SU-DHL-6 (cell line): ENCODE data around the gene TRPV5.

Source experiments
- H2AFZ ChIP-seq: fragments of 200-600 bp; sonication (generic); 2 replicates; pipeline ENCODE4 v1.6.1; 2014; ENCODE audit warnings: low read depth, mild to moderate bottlenecking, moderate library complexity, mixed read lengths, antibody characterized with exemption, low read length; ENCODE audit not compliant: severe bottlenecking
- H3F3A ChIP-seq: fragments of 200-600 bp; shearing (Covaris generic); 2 replicates; pipeline ENCODE4 v1.6.0; 2016; ENCODE audit warnings: antibody characterized with exemption, mild to moderate bottlenecking; ENCODE audit not compliant: insufficient read depth
- H3K27ac ChIP-seq: fragments of 200-600 bp; sonication (generic); 2 replicates; pipeline ENCODE4 v1.5.1; 2016; ENCODE audit warnings: low read depth, mild to moderate bottlenecking, low read length, moderate library complexity, mixed read lengths
- H3K27me3 ChIP-seq: fragments of 200-600 bp; sonication (generic), shearing (Covaris generic); 2 replicates; pipeline ENCODE4 v1.6.0; 2014; ENCODE audit warnings: mild to moderate bottlenecking, low read length
- H3K36me3 ChIP-seq: fragments of 200-600 bp; sonication (generic); 2 replicates; pipeline ENCODE4 v1.6.1; 2014; ENCODE audit warnings: mild to moderate bottlenecking, low read length, mixed read lengths
- H3K4me2 ChIP-seq: fragments of 300-600, 200-600 bp; shearing (Covaris generic), sonication (generic); 2 replicates; pipeline ENCODE4 v1.6.0; 2014; ENCODE audit warnings: low read length, low read depth, mild to moderate bottlenecking; ENCODE audit not compliant: poor library complexity, severe bottlenecking
- H3K4me3 ChIP-seq: fragments of 200-600 bp; sonication (generic); 2 replicates; pipeline ENCODE4 v1.5.1; 2014; ENCODE audit warnings: antibody characterized with exemption, low read length, mild to moderate bottlenecking, mixed read lengths; ENCODE audit not compliant: insufficient read depth, poor library complexity, severe bottlenecking
- H3K79me2 ChIP-seq: fragments of 200-600 bp; sonication (generic); 2 replicates; pipeline ENCODE4 v1.6.1; 2014; ENCODE audit warnings: mild to moderate bottlenecking, low read length, moderate library complexity; ENCODE audit not compliant: insufficient read depth
- H3K9ac ChIP-seq: fragments of 200-600 bp; sonication (generic); 2 replicates; pipeline ENCODE4 v1.7.0; 2014; ENCODE audit warnings: mild to moderate bottlenecking, low read length
- H3K9me2 ChIP-seq: fragments of 200-600 bp; sonication (generic); replicated peaks from 2 replicates; pipeline ENCODE4 v1.6.1; 2014; ENCODE audit warnings: low read length; ENCODE audit not compliant: insufficient read depth
- H3K9me3 ChIP-seq: fragments of 200-600 bp; sonication (generic); 2 replicates; pipeline ENCODE4 v1.6.1; 2014; ENCODE audit warnings: low read length, mixed read lengths; ENCODE audit not compliant: insufficient read depth
- H4K20me1 ChIP-seq: fragments of 200-600 bp; sonication (generic); 2 replicates; pipeline ENCODE4 v1.6.1; 2014; ENCODE audit warnings: low read depth, mild to moderate bottlenecking, antibody characterized with exemption, low read length, moderate library complexity, mixed read lengths
- CTCF ChIP-seq: fragments of 200-600 bp; sonication (generic); IDR thresholded peaks from one replicate; pipeline ENCODE4 v1.5.1; 2017; ENCODE audit warnings: antibody characterized with exemption, mild to moderate bottlenecking, low read length, moderate library complexity; ENCODE audit not compliant: insufficient read depth, poor library complexity, severe bottlenecking
- EZH2phosphoT487 ChIP-seq: fragments of 200-600 bp; sonication (generic), shearing (Covaris generic); conservative IDR thresholded peaks from 2 replicates; pipeline ENCODE4 v1.6.1; 2018; ENCODE audit warnings: mild to moderate bottlenecking, antibody characterized with exemption, low read length, moderate library complexity, mixed read lengths

Gene TRPV5

GRCh38 chr7:142875456-142875855, 58.1 kb downstream of the TRPV5 start:
- Histone ChIP-seq H4K20me1 (no peaks in the 10 kb centered on the region), H3K27ac (no peak overlapping the region), H3K9ac (no peak overlapping the region), H3K4me2 (no peak overlapping the region), H3K36me3 (no peaks in the 10 kb centered on the region), H3K4me3 (no peak overlapping the region), H2AFZ (no peak overlapping the region), H3K9me2 (no peaks in the 10 kb centered on the region), H3F3A (no peaks in the 10 kb centered on the region), H3K27me3 (no peaks in the 10 kb centered on the region), H3K9me3 (no peaks in the 10 kb centered on the region), H3K79me2 (no peaks in the 10 kb centered on the region)
- TF ChIP-seq CTCF: no peak
- TF ChIP-seq EZH2phosphoT487: no peak

- H3K9me3 ChIP-seq: no peaks in the 10 kb centered on the region
- H3F3A ChIP-seq: no peaks in the 10 kb centered on the region
- no peak overlapping the region for H3K27ac ChIP-seq
- H3K9me2 ChIP-seq: no peaks in the 10 kb centered on the region
- H3K9ac ChIP-seq: no peak overlapping the region
- H3K36me3 ChIP-seq: no peaks in the 10 kb centered on the region
- no peak overlapping the region for H2AFZ ChIP-seq
- no peak overlapping the region for H3K4me3 ChIP-seq
- H3K79me2 ChIP-seq: no peaks in the 10 kb centered on the region
- no peak overlapping the region for H3K4me2 ChIP-seq
- no peaks in the 10 kb centered on the region for H4K20me1 ChIP-seq
- no peaks in the 10 kb centered on the region for H3K27me3 ChIP-seq
- TF ChIP-seq EZH2phosphoT487 (no peak), CTCF (no peak)
Measured at GRCh38 chr7:142874837-142875236, 58.7 kb downstream of the TRPV5 start.

- Histone ChIP-seq H3K79me2 (no peaks in the 10 kb centered on the region), H3K9me2 (no peaks in the 10 kb centered on the region), H4K20me1 (no peaks in the 10 kb centered on the region), H3K9ac (no peak overlapping the region), H3K27ac (no peak overlapping the region), H2AFZ (no peak overlapping the region), H3K36me3 (no peaks in the 10 kb centered on the region), H3K9me3 (no peaks in the 10 kb centered on the region), H3K4me2 (no peak overlapping the region), H3F3A (no peaks in the 10 kb centered on the region), H3K27me3 (no peaks in the 10 kb centered on the region), H3K4me3 (no peak overlapping the region)
- TF ChIP-seq CTCF: no peak
- TF ChIP-seq EZH2phosphoT487: no peak
Measured at GRCh38 chr7:142874409-142874808, 59.1 kb downstream of the TRPV5 start.

GRCh38 chr7:142873871-142874270, 59.7 kb downstream of the TRPV5 start:
- Histone ChIP-seq H2AFZ (no peak overlapping the region), H3K4me2 (no peak overlapping the region), H3K79me2 (no peaks in the 10 kb centered on the region), H3K9me2 (no peaks in the 10 kb centered on the region), H3F3A (no peaks in the 10 kb centered on the region), H3K36me3 (no peaks in the 10 kb centered on the region), H3K4me3 (no peak overlapping the region), H3K27ac (no peak overlapping the region), H3K27me3 (no peaks in the 10 kb centered on the region), H3K9ac (no peak overlapping the region), H3K9me3 (no peaks in the 10 kb centered on the region), H4K20me1 (no peaks in the 10 kb centered on the region)
- TF ChIP-seq CTCF (no peak), EZH2phosphoT487 (no peak)
